ENCODE data around the gene SMCO4.
"Not testable (repeated sequence)": the region's sequence is repeated elsewhere in the genome, so short reads cannot be mapped to it uniquely, and the experiment has no call there.

The SMCO4 gene

GRCh38 chr11:93478841-93479240 is 64.3 kb downstream of the SMCO4 start:
- DNase-seq (ENCODE audit: low read depth): no peak
- TF ChIP-seq CTCF (conservative IDR thresholded peaks at IDR 0.05; ENCODE audit: low read depth, low read length): no peak
- H3K4me3 ChIP-seq (ENCODE audit: low read length): no peak overlapping the region

- H3K4me3 ChIP-seq (ENCODE audit: low read length): no peak overlapping the region
- DNase-seq (ENCODE audit: low read depth): no peak
- TF ChIP-seq CTCF (conservative IDR thresholded peaks at IDR 0.05; ENCODE audit: low read depth, low read length): no peak
These were observed 65.4 kb downstream of the SMCO4 start for GRCh38 chr11:93477684-93478234.

GRCh38 chr11:93476796-93477195 is 66.4 kb downstream of the SMCO4 start:
- no peak for TF ChIP-seq CTCF (conservative IDR thresholded peaks at IDR 0.05; ENCODE audit: low read depth, low read length)
- H3K4me3 ChIP-seq (ENCODE audit: low read length): no peak overlapping the region
- DNase-seq (ENCODE audit: low read depth): no peak

GRCh38 chr11:93474123-93474522 is 69.1 kb downstream of the SMCO4 start:
- no peak for DNase-seq (ENCODE audit: low read depth)
- no peak for TF ChIP-seq CTCF (conservative IDR thresholded peaks at IDR 0.05; ENCODE audit: low read depth, low read length)
- H3K4me3 ChIP-seq (ENCODE audit: low read length): no peak overlapping the region

- no peak for TF ChIP-seq CTCF (conservative IDR thresholded peaks at IDR 0.05; ENCODE audit: low read depth, low read length)
- H3K4me3 ChIP-seq (ENCODE audit: low read length): no peak overlapping the region
- no peak for DNase-seq (ENCODE audit: low read depth)
These were observed 74.9 kb downstream of the SMCO4 start for GRCh38 chr11:93468290-93468689.

GRCh38 chr11:93467054-93467453 is 76.1 kb downstream of the SMCO4 start:
- no peak overlapping the region for H3K4me3 ChIP-seq (ENCODE audit: low read length)
- no peak for TF ChIP-seq CTCF (conservative IDR thresholded peaks at IDR 0.05; ENCODE audit: low read depth, low read length)
- DNase-seq (ENCODE audit: low read depth): no peak

- no peak overlapping the region for H3K4me3 ChIP-seq (ENCODE audit: low read length)
- no peak for DNase-seq (ENCODE audit: low read depth)
- TF ChIP-seq CTCF (conservative IDR thresholded peaks at IDR 0.05; ENCODE audit: low read depth, low read length): no peak
These were observed 78.2 kb downstream of the SMCO4 start for GRCh38 chr11:93464927-93465540.

- DNase-seq (ENCODE audit: low read depth); H3K4me3 ChIP-seq (ENCODE audit: low read length): not testable (repeated sequence)
These were observed 79.5 kb downstream of the SMCO4 start for GRCh38 chr11:93463666-93464065.

All from retinal pigment epithelial cell (primary cell).